SK-N-SH treated with all-trans-retinoic acid at 6 μM for 48 hours (cell line): ENCODE results near the gene NEMF.

Experiments
- ATAC-seq: fragments of 200-7000 bp; cut with Tn5 transposase; 3 replicates; pipeline ENCODE4 v1.9.1; 2020; ENCODE audit warnings: mild to moderate bottlenecking, moderate library complexity
- ARNTL ChIP-seq: fragments of 450-650 bp; formaldehyde crosslinking; IDR thresholded peaks from 2 replicates; pipeline ENCODE4 v1.5.0; 2020; ENCODE audit warnings: low read depth, mild to moderate bottlenecking, moderate library complexity, borderline replicate concordance
- BACH2 ChIP-seq: fragments of 250-450 bp; sonication (Bioruptor Pico); IDR thresholded peaks from 2 replicates; pipeline ENCODE4 v1.9.0; 2021; ENCODE audit warnings: mild to moderate bottlenecking, borderline replicate concordance
- CSDC2 ChIP-seq: fragments of 250-450 bp; sonication (Bioruptor Pico); IDR thresholded peaks from 2 replicates; pipeline ENCODE4 v1.5.0; 2020; ENCODE audit warnings: mild to moderate bottlenecking, moderate library complexity
- OSR1 ChIP-seq: fragments of 250-450 bp; sonication (Bioruptor Pico); IDR thresholded peaks from 2 replicates; pipeline ENCODE4 v1.8.0; 2022; ENCODE audit warnings: moderate library complexity, mild to moderate bottlenecking, inconsistent platforms
- PPARA ChIP-seq: fragments of 250-450 bp; sonication (Bioruptor Pico); IDR thresholded peaks from 2 replicates; pipeline ENCODE4 v1.5.0; 2020; ENCODE audit warnings: mild to moderate bottlenecking, borderline replicate concordance
- RARB ChIP-seq: fragments of 250-450 bp; sonication (Bioruptor Pico); IDR thresholded peaks from 2 replicates; pipeline ENCODE4 v1.8.0; 2021; ENCODE audit warnings: mild to moderate bottlenecking, moderate library complexity
- SNAI2 ChIP-seq: fragments of 250-450 bp; sonication (Bioruptor Pico); IDR thresholded peaks from 2 replicates; pipeline ENCODE4 v1.5.0; 2020; ENCODE audit warnings: mild to moderate bottlenecking, moderate library complexity
- ZC3H10 ChIP-seq: fragments of 250-450 bp; sonication (Bioruptor Pico); IDR thresholded peaks from 2 replicates; pipeline ENCODE4 v1.5.1; 2021; ENCODE audit warnings: mild to moderate bottlenecking, moderate library complexity
- ZFP30 ChIP-seq: fragments of 450-650 bp; formaldehyde crosslinking; IDR thresholded peaks from 2 replicates; pipeline ENCODE4 v1.5.0; 2022; ENCODE audit warnings: mild to moderate bottlenecking, moderate library complexity
- ZNF565 ChIP-seq: fragments of 450-650 bp; formaldehyde crosslinking; conservative IDR thresholded peaks from 2 replicates; pipeline ENCODE4 v1.5.0; 2020; ENCODE audit warnings: low read depth, mild to moderate bottlenecking, moderate library complexity
- TF ChIP-seq, protein P1 (sequence below): fragments of 250-450 bp; sonication (Bioruptor Pico); IDR thresholded peaks from 2 replicates; pipeline ENCODE4 v1.5.0; 2020; ENCODE audit warnings: mild to moderate bottlenecking, moderate library complexity
- TF ChIP-seq, protein P2 (sequence below): fragments of 250-450 bp; sonication (Bioruptor Pico); IDR thresholded peaks from 2 replicates; pipeline ENCODE4 v1.8.0; 2020; ENCODE audit warnings: mild to moderate bottlenecking, moderate library complexity, borderline replicate concordance
- TF ChIP-seq, protein P3 (sequence below): fragments of 250-450 bp; sonication (Bioruptor Pico); IDR thresholded peaks from 2 replicates; pipeline ENCODE4 v1.5.1; 2020; ENCODE audit warnings: low read depth, mild to moderate bottlenecking, moderate library complexity

Gene NEMF, protein sequence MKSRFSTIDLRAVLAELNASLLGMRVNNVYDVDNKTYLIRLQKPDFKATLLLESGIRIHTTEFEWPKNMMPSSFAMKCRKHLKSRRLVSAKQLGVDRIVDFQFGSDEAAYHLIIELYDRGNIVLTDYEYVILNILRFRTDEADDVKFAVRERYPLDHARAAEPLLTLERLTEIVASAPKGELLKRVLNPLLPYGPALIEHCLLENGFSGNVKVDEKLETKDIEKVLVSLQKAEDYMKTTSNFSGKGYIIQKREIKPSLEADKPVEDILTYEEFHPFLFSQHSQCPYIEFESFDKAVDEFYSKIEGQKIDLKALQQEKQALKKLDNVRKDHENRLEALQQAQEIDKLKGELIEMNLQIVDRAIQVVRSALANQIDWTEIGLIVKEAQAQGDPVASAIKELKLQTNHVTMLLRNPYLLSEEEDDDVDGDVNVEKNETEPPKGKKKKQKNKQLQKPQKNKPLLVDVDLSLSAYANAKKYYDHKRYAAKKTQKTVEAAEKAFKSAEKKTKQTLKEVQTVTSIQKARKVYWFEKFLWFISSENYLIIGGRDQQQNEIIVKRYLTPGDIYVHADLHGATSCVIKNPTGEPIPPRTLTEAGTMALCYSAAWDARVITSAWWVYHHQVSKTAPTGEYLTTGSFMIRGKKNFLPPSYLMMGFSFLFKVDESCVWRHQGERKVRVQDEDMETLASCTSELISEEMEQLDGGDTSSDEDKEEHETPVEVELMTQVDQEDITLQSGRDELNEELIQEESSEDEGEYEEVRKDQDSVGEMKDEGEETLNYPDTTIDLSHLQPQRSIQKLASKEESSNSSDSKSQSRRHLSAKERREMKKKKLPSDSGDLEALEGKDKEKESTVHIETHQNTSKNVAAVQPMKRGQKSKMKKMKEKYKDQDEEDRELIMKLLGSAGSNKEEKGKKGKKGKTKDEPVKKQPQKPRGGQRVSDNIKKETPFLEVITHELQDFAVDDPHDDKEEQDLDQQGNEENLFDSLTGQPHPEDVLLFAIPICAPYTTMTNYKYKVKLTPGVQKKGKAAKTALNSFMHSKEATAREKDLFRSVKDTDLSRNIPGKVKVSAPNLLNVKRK

DNA sequence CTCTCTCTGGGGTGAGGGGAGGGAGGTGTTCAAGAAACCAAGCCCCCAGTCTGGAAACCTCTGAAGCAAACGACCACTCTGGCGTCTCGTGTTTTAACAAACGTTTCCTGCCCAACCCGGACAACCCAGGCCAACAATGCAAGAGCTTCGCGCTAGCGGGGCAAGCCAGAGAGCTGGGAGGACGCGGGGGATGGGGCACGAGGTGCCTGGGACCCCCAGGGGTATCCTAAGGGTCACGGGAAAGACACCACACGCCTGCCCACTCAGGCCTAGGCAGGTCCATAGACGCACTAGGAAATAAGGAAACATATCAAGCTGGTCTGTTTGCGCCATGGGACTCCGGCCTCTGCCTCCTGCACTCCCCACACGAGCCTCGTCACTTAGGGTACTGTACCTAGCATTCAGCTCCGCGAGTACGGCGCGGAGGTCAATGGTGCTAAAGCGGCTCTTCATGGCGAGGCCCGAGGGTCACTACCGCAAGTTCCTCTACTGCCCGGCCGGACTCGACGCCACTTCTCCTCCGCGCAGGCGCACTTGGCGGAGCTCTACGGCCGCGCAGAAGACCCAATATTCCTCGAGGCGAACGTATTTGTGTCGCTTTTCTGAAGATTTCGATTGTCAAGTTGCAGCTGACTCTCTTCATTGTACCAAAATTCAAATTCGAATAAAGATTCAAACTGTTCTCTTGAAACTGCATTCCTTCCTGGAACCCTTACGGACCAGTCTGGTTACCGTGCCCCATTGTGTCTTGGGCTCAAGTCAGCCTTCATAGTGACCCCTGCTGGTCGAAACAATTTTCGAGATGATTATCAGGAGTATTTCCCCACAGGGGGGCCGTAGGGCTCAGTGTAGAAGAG lies at the start of gene NEMF:
Gene NEMF (minus strand): TSS at position 488 of the 857 bp plus-strand sequence. CDS start 35 bp downstream, at position 453.
- TF ChIP-seq, protein P1, sequence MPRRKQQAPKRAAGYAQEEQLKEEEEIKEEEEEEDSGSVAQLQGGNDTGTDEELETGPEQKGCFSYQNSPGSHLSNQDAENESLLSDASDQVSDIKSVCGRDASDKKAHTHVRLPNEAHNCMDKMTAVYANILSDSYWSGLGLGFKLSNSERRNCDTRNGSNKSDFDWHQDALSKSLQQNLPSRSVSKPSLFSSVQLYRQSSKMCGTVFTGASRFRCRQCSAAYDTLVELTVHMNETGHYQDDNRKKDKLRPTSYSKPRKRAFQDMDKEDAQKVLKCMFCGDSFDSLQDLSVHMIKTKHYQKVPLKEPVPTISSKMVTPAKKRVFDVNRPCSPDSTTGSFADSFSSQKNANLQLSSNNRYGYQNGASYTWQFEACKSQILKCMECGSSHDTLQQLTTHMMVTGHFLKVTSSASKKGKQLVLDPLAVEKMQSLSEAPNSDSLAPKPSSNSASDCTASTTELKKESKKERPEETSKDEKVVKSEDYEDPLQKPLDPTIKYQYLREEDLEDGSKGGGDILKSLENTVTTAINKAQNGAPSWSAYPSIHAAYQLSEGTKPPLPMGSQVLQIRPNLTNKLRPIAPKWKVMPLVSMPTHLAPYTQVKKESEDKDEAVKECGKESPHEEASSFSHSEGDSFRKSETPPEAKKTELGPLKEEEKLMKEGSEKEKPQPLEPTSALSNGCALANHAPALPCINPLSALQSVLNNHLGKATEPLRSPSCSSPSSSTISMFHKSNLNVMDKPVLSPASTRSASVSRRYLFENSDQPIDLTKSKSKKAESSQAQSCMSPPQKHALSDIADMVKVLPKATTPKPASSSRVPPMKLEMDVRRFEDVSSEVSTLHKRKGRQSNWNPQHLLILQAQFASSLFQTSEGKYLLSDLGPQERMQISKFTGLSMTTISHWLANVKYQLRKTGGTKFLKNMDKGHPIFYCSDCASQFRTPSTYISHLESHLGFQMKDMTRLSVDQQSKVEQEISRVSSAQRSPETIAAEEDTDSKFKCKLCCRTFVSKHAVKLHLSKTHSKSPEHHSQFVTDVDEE (CRISPR knock-in tag), result no peak
- TF ChIP-seq ZFP30 (CRISPR knock-in tag), result 0 out of 2 replicates have a peak, but pooled peaks have one; percentile 50
- TF ChIP-seq, protein P2, sequence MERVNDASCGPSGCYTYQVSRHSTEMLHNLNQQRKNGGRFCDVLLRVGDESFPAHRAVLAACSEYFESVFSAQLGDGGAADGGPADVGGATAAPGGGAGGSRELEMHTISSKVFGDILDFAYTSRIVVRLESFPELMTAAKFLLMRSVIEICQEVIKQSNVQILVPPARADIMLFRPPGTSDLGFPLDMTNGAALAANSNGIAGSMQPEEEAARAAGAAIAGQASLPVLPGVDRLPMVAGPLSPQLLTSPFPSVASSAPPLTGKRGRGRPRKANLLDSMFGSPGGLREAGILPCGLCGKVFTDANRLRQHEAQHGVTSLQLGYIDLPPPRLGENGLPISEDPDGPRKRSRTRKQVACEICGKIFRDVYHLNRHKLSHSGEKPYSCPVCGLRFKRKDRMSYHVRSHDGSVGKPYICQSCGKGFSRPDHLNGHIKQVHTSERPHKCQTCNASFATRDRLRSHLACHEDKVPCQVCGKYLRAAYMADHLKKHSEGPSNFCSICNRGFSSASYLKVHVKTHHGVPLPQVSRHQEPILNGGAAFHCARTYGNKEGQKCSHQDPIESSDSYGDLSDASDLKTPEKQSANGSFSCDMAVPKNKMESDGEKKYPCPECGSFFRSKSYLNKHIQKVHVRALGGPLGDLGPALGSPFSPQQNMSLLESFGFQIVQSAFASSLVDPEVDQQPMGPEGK (CRISPR knock-in tag), result peak; percentile 48; the same call in 1 of the 2 replicates
- peak; percentile 87 for ATAC-seq

DNA sequence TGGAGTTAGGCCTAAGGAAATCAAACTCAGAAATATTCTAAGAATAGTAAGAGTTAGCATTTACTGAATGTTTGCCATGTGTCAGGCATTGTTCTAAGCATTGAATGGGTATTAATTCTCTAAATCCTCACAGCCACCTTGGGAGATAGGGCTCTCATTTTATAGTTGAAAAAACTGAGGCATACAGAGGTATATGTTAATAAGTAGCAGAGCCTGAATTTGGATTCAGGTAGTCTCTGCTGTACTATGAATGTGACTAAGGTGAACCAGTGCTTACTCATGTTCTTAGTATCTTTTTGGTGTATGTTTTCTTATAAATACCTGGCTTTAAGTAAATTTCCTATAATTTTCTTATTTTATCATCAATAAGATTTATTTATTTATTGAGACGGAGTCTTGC lies 48.4 kb upstream of the NEMF start:
- no peak for ATAC-seq
- no peak for TF ChIP-seq RARB
- TF ChIP-seq PPARA (CRISPR knock-in tag), result no peak
- TF ChIP-seq, protein P3, sequence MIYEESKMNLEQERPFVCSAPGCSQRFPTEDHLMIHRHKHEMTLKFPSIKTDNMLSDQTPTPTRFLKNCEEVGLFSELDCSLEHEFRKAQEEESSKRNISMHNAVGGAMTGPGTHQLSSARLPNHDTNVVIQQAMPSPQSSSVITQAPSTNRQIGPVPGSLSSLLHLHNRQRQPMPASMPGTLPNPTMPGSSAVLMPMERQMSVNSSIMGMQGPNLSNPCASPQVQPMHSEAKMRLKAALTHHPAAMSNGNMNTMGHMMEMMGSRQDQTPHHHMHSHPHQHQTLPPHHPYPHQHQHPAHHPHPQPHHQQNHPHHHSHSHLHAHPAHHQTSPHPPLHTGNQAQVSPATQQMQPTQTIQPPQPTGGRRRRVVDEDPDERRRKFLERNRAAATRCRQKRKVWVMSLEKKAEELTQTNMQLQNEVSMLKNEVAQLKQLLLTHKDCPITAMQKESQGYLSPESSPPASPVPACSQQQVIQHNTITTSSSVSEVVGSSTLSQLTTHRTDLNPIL (CRISPR knock-in tag), result no peak
- TF ChIP-seq, protein P2 (CRISPR knock-in tag), result no peak
- no peak for TF ChIP-seq ZC3H10
- TF ChIP-seq, protein P1 (CRISPR knock-in tag), result no peak
- TF ChIP-seq SNAI2 (CRISPR knock-in tag), result no peak
- no peak for TF ChIP-seq ARNTL (CRISPR knock-in tag)
- TF ChIP-seq ZNF565, result no peak
- TF ChIP-seq OSR1, result no peak
- no peak for TF ChIP-seq BACH2 (CRISPR knock-in tag)
- no peak for TF ChIP-seq CSDC2 (CRISPR knock-in tag)
